Stomach (tissue), 9 donors: ENCODE results near the gene PPP1CA. TPM values are rescaled to one million over a fixed set of nuclear protein-coding genes. Genes with fewer than 3 reads are reported as not detected.

Source experiments
- DNase-seq, 2 donors: peaks; one replicate each; pipeline versions ENCODE4 v3.0.0 to v3.0.0-alpha.2; 2013 to 2019
- H3K27ac ChIP-seq, 5 donors: fragments of 200-600 bp in 4 of 5; sonication (generic) in 4 of 5; one replicate each; pipeline ENCODE4 v1.5.1; 2013 to 2019; ENCODE audit warnings: mild to moderate bottlenecking in 1 of 5, moderate library complexity in 1 of 5
- H3K27me3 ChIP-seq, 3 donors: fragments of 200-600 bp; sonication (generic); one replicate each; pipeline ENCODE4 v1.5.1; 2017 to 2019; ENCODE audit warnings: mixed run types in 1 of 3
- H3K36me3 ChIP-seq, 4 donors: fragments of 200-600 bp; sonication (generic); 1 replicate in 3 of 4; 2 replicates in 1 of 4; pipeline ENCODE4 v1.5.1; 2016 to 2019
- H3K4me1 ChIP-seq, 4 donors: fragments of 200-600 bp; sonication (generic); one replicate each; pipeline ENCODE4 v1.5.1; 2016 to 2019
- H3K4me3 ChIP-seq, 4 donors: fragments of 200-600 bp; sonication (generic) in 3 of 4; one replicate each; pipeline ENCODE4 v1.5.1; 2016 to 2019; ENCODE audit warnings: mild to moderate bottlenecking in 1 of 4
- H3K9me3 ChIP-seq, 4 donors: fragments of 200-600 bp; sonication (generic); one replicate each; pipeline ENCODE4 v1.5.1; 2016 to 2019
- CTCF ChIP-seq, 7 experiments: fragments of 450-650 bp in 4 of 7; fragments of 200-600 bp in 3 of 7; sonication (generic) in 3 of 7; IDR thresholded peaks; one replicate each; pipeline ENCODE4 v1.5.1; 2016 to 2019; ENCODE audit warnings: antibody characterized with exemption in 7 of 7, control low read depth in 2 of 7, mild to moderate bottlenecking in 1 of 7
- EP300 ChIP-seq: sonication (generic); formaldehyde crosslinking; IDR thresholded peaks from one replicate; pipeline ENCODE4 v1.6.1; 2017; ENCODE audit warnings: antibody characterized with exemption
- POLR2A ChIP-seq, 4 donors: fragments of 450-650 bp; IDR thresholded peaks; one replicate each; pipeline ENCODE4 v1.6.1; 2016; ENCODE audit warnings: antibody characterized with exemption in 4 of 4, control low read depth in 2 of 4, mild to moderate bottlenecking in 1 of 4, moderate library complexity in 1 of 4
- POLR2AphosphoS5 ChIP-seq, 3 donors: sonication (generic); formaldehyde crosslinking; IDR thresholded peaks; one replicate each; pipeline ENCODE4 v1.6.1; 2016; ENCODE audit warnings: antibody characterized with exemption in 3 of 3
- WGBS, 5 donors: extraction: QIAGEN DNeasy Blood & Tissue Kit in 3 of 5; methylation state at CpG; one replicate each; pipeline versions ENCODE4 v1.1.5 to v1.1.7; 2013 to 2018; 5-methylcytosine and 5-hydroxymethylcytosine counted together
- intact Hi-C: fragments of 100-400 bp; cut with DNase I; formaldehyde crosslinking; loops from one replicate; pipeline ENCODE4 v1.15.1; 2023; ENCODE audit warnings: low total_unique reads
- polyA plus RNA-seq, 3 donors: library from polyadenylated mRNA; stranded (reverse); fragments of 200-250 nt; gene quantifications; one replicate each; pipeline ENCODE4 v1.2.3, GENCODE V29; 2013
- total RNA-seq, 5 donors: library from RNA; depleted of rRNA; stranded (reverse); fragments of >200 nt; gene quantifications; one replicate each; pipeline versions ENCODE4 v1.1.0 to v1.2.3, GENCODE V29; 2014 to 2016
- donor health status: healthy with polysubstance abuse.
- donor health status: Bipolar disorder and iron deficiency.
- donor health status: healthy.

The PPP1CA gene
- total and polyA plus RNA-seq, 8 donors, result 28.6 to 229 (median 107) TPM

- peaks cover 29 to 69% (median 55%) of the 10 kb centered on the region in 4 donors for H3K4me1 ChIP-seq
- intact Hi-C loops, result no loop called here
- no peak overlapping the region for H3K4me3 ChIP-seq
- 57 to 74% (median 70%) methylated on average over 2 to 9 of the region's 9 CpGs for WGBS, 5 donors
- H3K9me3 ChIP-seq, result no peaks in the 10 kb centered on the region
- DNase-seq, result no peak
- no peak for TF ChIP-seq CTCF (IDR thresholded peaks at IDR 0.05)
- no peak for TF ChIP-seq POLR2A (IDR thresholded peaks at IDR 0.05)
- TF ChIP-seq EP300, result no peak
- TF ChIP-seq POLR2AphosphoS5 (IDR thresholded peaks at IDR 0.05), result no peak
- no peak overlapping the region for H3K27ac ChIP-seq
- peaks cover 0 to 74% (median 0%) of the 10 kb centered on the region in 3 donors for H3K27me3 ChIP-seq
- H3K36me3 ChIP-seq, result no peaks in the 10 kb centered on the region
Observed at GRCh38 chr11:67412495-67413179, 11.0 kb upstream of the PPP1CA start.

GRCh38 chr11:67411785-67412152 is 10.1 kb upstream of the PPP1CA start:
- 29 to 52% (median 37%) methylated on average over 7 of the region's 7 CpGs for WGBS, 5 donors
- H3K4me1 ChIP-seq, result peaks cover 22 to 68% (median 48%) of the 10 kb centered on the region in 4 donors
- H3K27me3 ChIP-seq, result peaks cover 0 to 82% (median 0%) of the 10 kb centered on the region in 3 donors
- no peak for TF ChIP-seq POLR2A (IDR thresholded peaks at IDR 0.05)
- TF ChIP-seq EP300, result no peak
- no peak for TF ChIP-seq POLR2AphosphoS5 (IDR thresholded peaks at IDR 0.05)
- TF ChIP-seq CTCF (IDR thresholded peaks at IDR 0.05), result no peak
- no peak for DNase-seq
- no peaks in the 10 kb centered on the region for H3K9me3 ChIP-seq
- H3K27ac ChIP-seq, result no peak overlapping the region
- H3K36me3 ChIP-seq, result no peaks in the 10 kb centered on the region
- intact Hi-C loops, result no loop called here
- H3K4me3 ChIP-seq, result no peak overlapping the region

- Histone ChIP-seq H3K36me3 (no peaks in the 10 kb centered on the region), H3K4me1 (peaks cover 17 to 62% (median 44%) of the 10 kb centered on the region in 4 donors), H3K27ac (no peak overlapping the region), H3K9me3 (no peaks in the 10 kb centered on the region), H3K4me3 (no peak overlapping the region), H3K27me3 (peaks cover 0 to 87% (median 0%) of the 10 kb centered on the region in 3 donors)
- TF ChIP-seq POLR2A (IDR thresholded peaks at IDR 0.05), result no peak
- TF ChIP-seq EP300, result no peak
- TF ChIP-seq CTCF (IDR thresholded peaks at IDR 0.05), result no peak
- no peak for TF ChIP-seq POLR2AphosphoS5 (IDR thresholded peaks at IDR 0.05)
- no peak for DNase-seq
- 72 to 83% (median 76%) methylated on average over 10 to 17 of the region's 17 CpGs for WGBS, 5 donors
- intact Hi-C loops, result no loop called here
Observed at GRCh38 chr11:67410984-67411784, 9.5 kb upstream of the PPP1CA start.

- H3K4me1 ChIP-seq, result peaks cover 9 to 54% (median 39%) of the 10 kb centered on the region in 4 donors
Observed at GRCh38 chr11:67410369-67410831, 8.7 kb upstream of the PPP1CA start.

More at GRCh38 chr11:67410369-67410831, 8.7 kb upstream of the PPP1CA start:
- Histone ChIP-seq H3K27ac (peak overlapping the region in 1 of 5 donors; percentile 66), H3K36me3 (no peaks in the 10 kb centered on the region), H3K9me3 (no peaks in the 10 kb centered on the region), H3K27me3 (peaks cover 0 to 87% (median 0%) of the 10 kb centered on the region in 3 donors), H3K4me3 (no peak overlapping the region)
- DNase-seq, result no peak
- TF ChIP-seq POLR2A (IDR thresholded peaks at IDR 0.05) (no peak), EP300 (no peak), CTCF (IDR thresholded peaks at IDR 0.05) (no peak), POLR2AphosphoS5 (IDR thresholded peaks at IDR 0.05) (no peak)
- WGBS, 5 donors, result 54 to 72% (median 63%) methylated on average over 6 to 15 of the region's 15 CpGs
- intact Hi-C loops, result no loop called here
